HEK293 (cell line): ENCODE measurements around the gene NCOR2.

Source experiments
- CTCF ChIA-PET: fragments of 350-600 bp; formaldehyde crosslinking; extraction: SDS; loops from one replicate; lab custom pipeline; 2021; ENCODE audit warnings: antibody characterized with exemption; lab: Yijun Ruan, JAX
- POLR2A ChIA-PET: fragments of 300-600 bp; formaldehyde crosslinking; extraction: SDS; loops from one replicate; lab custom pipeline; 2020; ENCODE audit warnings: antibody characterized with exemption, inconsistent platforms; lab: Yijun Ruan, JAX
- H3K27ac ChIP-seq: fragments of 200-500 bp; sonication (Bioruptor generic); 2 replicates; pipeline ENCODE4 v1.5.1; 2014; ENCODE audit warnings: low read depth, low read length, control low read depth, inconsistent platforms; ENCODE audit errors: extremely low read depth
- H3K36me3 ChIP-seq, 2 experiments: fragments of 200-500 bp in 1 of 2; sonication (Bioruptor generic) in 1 of 2; 1 replicate in 1 of 2; 2 replicates in 1 of 2; pipeline ENCODE4 v1.5.1; 2014 to 2017; ENCODE audit warnings: inconsistent platforms in 2 of 2, low read length in 2 of 2; ENCODE audit not compliant: control insufficient read depth in 2 of 2, insufficient read depth in 1 of 2
- H3K4me1 ChIP-seq: fragments of 200-500 bp; sonication (Bioruptor generic); 2 replicates; pipeline ENCODE4 v1.5.1; 2014; ENCODE audit warnings: mild to moderate bottlenecking, low read length, inconsistent platforms; ENCODE audit not compliant: control insufficient read depth, insufficient read depth
- H3K4me3 ChIP-seq: 2 replicates; pipeline ENCODE4 v1.5.1; 2011; ENCODE audit warnings: low read depth, mild to moderate bottlenecking, control low read depth, low read length, moderate library complexity
- H3K9me3 ChIP-seq: fragments of 200-500 bp; sonication (Bioruptor generic); 2 replicates; pipeline ENCODE4 v1.5.1; 2014; ENCODE audit warnings: low read depth, low read length, inconsistent platforms; ENCODE audit not compliant: control insufficient read depth, insufficient read depth
- GLIS1 ChIP-seq: fragments of 450-650 bp; formaldehyde crosslinking; IDR thresholded peaks from 2 replicates; pipeline ENCODE4 v1.5.1; 2016; ENCODE audit warnings: missing biosample characterization, missing genetic modification characterization
- KLF1 ChIP-seq: fragments of 450-650 bp; formaldehyde crosslinking; IDR thresholded peaks from 2 replicates; pipeline ENCODE4 v1.5.1; 2016; ENCODE audit warnings: missing biosample characterization, missing genetic modification characterization
- KLF10 ChIP-seq: fragments of 450-650 bp; IDR thresholded peaks from 2 replicates; pipeline ENCODE4 v1.5.1; 2018; ENCODE audit warnings: missing biosample characterization, mild to moderate bottlenecking, missing genetic modification characterization
- KLF8 ChIP-seq: fragments of 450-650 bp; formaldehyde crosslinking; IDR thresholded peaks from 2 replicates; pipeline ENCODE4 v1.5.1; 2016; ENCODE audit warnings: missing biosample characterization, missing genetic modification characterization
- SP3 ChIP-seq: fragments of 450-650 bp; formaldehyde crosslinking; IDR thresholded peaks from 2 replicates; pipeline ENCODE4 v1.5.1; 2016; ENCODE audit warnings: missing biosample characterization, missing genetic modification characterization
- YY1 ChIP-seq: fragments of 450-650 bp; formaldehyde crosslinking; IDR thresholded peaks from 2 replicates; pipeline ENCODE4 v1.5.1; 2018; ENCODE audit warnings: missing biosample characterization, missing genetic modification characterization
- ZBTB48 ChIP-seq: fragments of 450-650 bp; formaldehyde crosslinking; IDR thresholded peaks from 2 replicates; pipeline ENCODE4 v1.5.1; 2016; ENCODE audit warnings: missing biosample characterization, missing genetic modification characterization
- ZNF146 ChIP-seq: fragments of 450-650 bp; formaldehyde crosslinking; IDR thresholded peaks from 2 replicates; pipeline ENCODE4 v1.5.1; 2016; ENCODE audit warnings: missing biosample characterization, missing genetic modification characterization
- ZNF366 ChIP-seq: fragments of 450-650 bp; formaldehyde crosslinking; conservative IDR thresholded peaks from 2 replicates; pipeline ENCODE4 v1.5.1; 2016; ENCODE audit warnings: missing biosample characterization, missing genetic modification characterization
- ZNF423 ChIP-seq: fragments of 450-650 bp; formaldehyde crosslinking; IDR thresholded peaks from 2 replicates; pipeline ENCODE4 v1.5.1; 2016; ENCODE audit warnings: missing biosample characterization, missing genetic modification characterization
- ZNF521 ChIP-seq: fragments of 450-650 bp; formaldehyde crosslinking; IDR thresholded peaks from 2 replicates; pipeline ENCODE4 v1.5.1; 2017; ENCODE audit warnings: missing biosample characterization, mild to moderate bottlenecking, missing genetic modification characterization
- ZNF560 ChIP-seq: fragments of 450-650 bp; formaldehyde crosslinking; IDR thresholded peaks from 2 replicates; pipeline ENCODE4 v1.5.1; 2017; ENCODE audit warnings: missing biosample characterization, missing genetic modification characterization, borderline replicate concordance
- ZNF626 ChIP-seq: fragments of 450-650 bp; sonication (Bioruptor Pico); formaldehyde crosslinking; IDR thresholded peaks from 2 replicates; pipeline ENCODE4 v1.5.1; 2018; ENCODE audit warnings: missing biosample characterization, missing genetic modification characterization, inconsistent platforms
- ZNF670 ChIP-seq: fragments of 450-650 bp; formaldehyde crosslinking; IDR thresholded peaks from 2 replicates; pipeline ENCODE4 v1.5.1; 2016; ENCODE audit warnings: missing biosample characterization, missing genetic modification characterization, low read depth
- ZNF792 ChIP-seq: fragments of 450-650 bp; formaldehyde crosslinking; IDR thresholded peaks from 2 replicates; pipeline ENCODE4 v1.5.1; 2016; ENCODE audit warnings: missing biosample characterization, missing genetic modification characterization
- TF ChIP-seq, protein P1 (sequence below): fragments of 450-650 bp; formaldehyde crosslinking; IDR thresholded peaks from 2 replicates; pipeline ENCODE4 v1.5.1; 2016; ENCODE audit warnings: missing biosample characterization, missing genetic modification characterization
- TF ChIP-seq, protein P2 (sequence below): fragments of 450-650 bp; formaldehyde crosslinking; IDR thresholded peaks from 2 replicates; pipeline ENCODE4 v1.5.1; 2016; ENCODE audit warnings: missing biosample characterization, missing genetic modification characterization

Gene NCOR2

DNA sequence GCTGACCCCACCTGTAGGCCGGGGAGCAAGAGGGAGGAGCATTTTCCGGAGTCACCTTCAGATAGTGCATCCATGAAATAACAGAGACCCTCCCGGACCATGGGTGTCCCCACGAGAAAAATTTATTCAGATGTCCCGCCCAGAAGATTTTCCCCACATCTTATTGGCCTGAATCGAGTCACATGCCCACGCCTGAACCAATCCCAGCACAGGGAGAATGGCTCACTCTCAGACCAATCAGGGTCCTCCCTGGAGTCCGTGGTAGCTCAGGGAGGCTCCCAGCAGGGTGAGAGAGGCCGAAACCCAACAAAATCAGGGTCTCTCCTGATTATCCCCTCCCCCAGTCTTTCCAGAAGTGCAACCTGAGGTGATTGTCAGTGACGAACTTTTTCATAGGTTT lies 16.4 kb upstream of the NCOR2 start (continued):
- TF ChIP-seq KLF8 (tag by site-specific recombination) = no peak

DNA sequence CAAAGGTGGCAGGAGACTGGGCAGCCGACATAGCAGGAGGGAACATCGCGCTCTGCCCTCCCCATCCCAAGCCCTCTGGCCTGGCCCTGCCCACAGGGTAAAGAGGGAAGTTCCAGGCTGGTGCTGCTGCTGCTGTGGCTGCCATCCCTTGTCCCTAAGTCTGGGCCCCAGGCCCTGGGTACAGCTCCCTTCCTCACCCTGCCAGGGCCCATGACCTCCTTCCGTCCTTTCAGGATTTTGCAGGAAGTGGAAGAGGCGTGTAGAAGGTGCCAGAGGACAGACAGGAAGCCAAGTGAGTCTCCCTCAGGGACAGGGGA lies 14.7 kb upstream of the NCOR2 start:
- Histone ChIP-seq H3K4me3 (no peak overlapping the region), H3K9me3 (no peaks in the 10 kb centered on the region; the same call in 1 of the 2 replicates), H3K36me3 (no peaks in the 10 kb centered on the region)
- CTCF ChIA-PET = no interaction called here
- TF ChIP-seq GLIS1 (tag by site-specific recombination) = no peak
- TF ChIP-seq, protein P1, sequence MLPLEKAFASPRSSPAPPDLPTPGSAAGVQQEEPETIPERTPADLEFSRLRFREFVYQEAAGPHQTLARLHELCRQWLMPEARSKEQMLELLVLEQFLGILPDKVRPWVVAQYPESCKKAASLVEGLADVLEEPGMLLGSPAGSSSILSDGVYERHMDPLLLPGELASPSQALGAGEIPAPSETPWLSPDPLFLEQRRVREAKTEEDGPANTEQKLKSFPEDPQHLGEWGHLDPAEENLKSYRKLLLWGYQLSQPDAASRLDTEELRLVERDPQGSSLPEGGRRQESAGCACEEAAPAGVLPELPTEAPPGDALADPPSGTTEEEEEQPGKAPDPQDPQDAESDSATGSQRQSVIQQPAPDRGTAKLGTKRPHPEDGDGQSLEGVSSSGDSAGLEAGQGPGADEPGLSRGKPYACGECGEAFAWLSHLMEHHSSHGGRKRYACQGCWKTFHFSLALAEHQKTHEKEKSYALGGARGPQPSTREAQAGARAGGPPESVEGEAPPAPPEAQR (tag by site-specific recombination) = no peak
- no peak for TF ChIP-seq SP3 (tag by site-specific recombination)
- 0 out of 2 replicates have a peak, but pooled peaks have one; percentile 11 for TF ChIP-seq ZNF366
- TF ChIP-seq, all 188 proteins: peak for 1
- POLR2A ChIA-PET = no interaction called here
- H3K27ac ChIP-seq = no peak overlapping the region
- H3K4me1 ChIP-seq = no peaks in the 10 kb centered on the region

DNA sequence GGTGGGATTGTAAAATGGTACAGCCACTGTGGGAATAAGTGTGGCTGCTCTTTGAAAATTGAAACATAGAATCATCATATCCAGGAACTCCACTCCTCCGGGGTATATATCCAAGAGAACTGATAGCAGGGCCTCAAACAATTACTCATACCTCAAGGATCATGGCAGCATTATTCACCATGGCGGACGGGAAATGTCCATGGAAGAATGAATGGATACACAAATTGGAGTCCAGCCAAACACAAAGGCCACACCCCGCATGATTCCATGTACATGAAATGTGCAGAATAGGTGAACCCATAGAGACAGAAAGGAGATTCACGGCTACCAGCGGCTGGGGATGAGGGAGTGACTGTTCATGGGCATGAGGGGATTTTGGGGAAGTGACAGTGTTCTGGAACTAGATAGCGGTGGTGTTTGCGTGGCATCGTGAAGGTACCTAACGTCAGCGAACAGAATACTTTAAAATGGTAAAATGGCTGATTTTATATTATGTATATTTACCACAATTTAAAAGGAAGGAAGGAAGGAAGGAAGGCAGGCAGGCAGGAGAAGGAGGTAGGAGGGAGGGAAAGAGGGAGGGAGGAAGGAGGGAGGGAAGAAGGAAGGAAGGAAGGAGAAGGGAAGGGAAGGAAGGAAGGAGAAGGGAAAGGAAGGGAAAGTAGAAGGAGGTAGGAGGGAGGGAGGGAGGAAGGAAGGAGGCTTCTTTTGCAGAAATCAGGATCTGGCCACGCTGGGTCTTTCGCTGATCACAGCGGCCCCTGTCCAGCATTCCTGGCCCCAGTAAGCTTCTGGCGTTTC lies 14.1 kb upstream of the NCOR2 start:
- POLR2A ChIA-PET = no interaction called here
- H3K4me1 ChIP-seq = no peaks in the 10 kb centered on the region
- H3K27ac ChIP-seq = no peak overlapping the region
- no peak overlapping the region for H3K4me3 ChIP-seq
- H3K36me3 ChIP-seq = no peaks in the 10 kb centered on the region
- TF ChIP-seq ZNF521 (tag by site-specific recombination) (peak; percentile 39; the same call in 1 of the 2 replicates), KLF1 (tag by site-specific recombination) (no peak), ZNF423 (no peak), YY1 (tag by site-specific recombination) (no peak), ZNF670 (tag by site-specific recombination) (no peak), KLF10 (tag by site-specific recombination) (no peak), ZNF366 (peak; percentile 89), ZBTB48 (tag by site-specific recombination) (no peak), ZNF792 (tag by site-specific recombination) (no peak), ZNF146 (tag by site-specific recombination) (no peak), ZNF626 (tag by site-specific recombination) (no peak), ZNF560 (tag by site-specific recombination) (no peak)
- TF ChIP-seq, protein P2, sequence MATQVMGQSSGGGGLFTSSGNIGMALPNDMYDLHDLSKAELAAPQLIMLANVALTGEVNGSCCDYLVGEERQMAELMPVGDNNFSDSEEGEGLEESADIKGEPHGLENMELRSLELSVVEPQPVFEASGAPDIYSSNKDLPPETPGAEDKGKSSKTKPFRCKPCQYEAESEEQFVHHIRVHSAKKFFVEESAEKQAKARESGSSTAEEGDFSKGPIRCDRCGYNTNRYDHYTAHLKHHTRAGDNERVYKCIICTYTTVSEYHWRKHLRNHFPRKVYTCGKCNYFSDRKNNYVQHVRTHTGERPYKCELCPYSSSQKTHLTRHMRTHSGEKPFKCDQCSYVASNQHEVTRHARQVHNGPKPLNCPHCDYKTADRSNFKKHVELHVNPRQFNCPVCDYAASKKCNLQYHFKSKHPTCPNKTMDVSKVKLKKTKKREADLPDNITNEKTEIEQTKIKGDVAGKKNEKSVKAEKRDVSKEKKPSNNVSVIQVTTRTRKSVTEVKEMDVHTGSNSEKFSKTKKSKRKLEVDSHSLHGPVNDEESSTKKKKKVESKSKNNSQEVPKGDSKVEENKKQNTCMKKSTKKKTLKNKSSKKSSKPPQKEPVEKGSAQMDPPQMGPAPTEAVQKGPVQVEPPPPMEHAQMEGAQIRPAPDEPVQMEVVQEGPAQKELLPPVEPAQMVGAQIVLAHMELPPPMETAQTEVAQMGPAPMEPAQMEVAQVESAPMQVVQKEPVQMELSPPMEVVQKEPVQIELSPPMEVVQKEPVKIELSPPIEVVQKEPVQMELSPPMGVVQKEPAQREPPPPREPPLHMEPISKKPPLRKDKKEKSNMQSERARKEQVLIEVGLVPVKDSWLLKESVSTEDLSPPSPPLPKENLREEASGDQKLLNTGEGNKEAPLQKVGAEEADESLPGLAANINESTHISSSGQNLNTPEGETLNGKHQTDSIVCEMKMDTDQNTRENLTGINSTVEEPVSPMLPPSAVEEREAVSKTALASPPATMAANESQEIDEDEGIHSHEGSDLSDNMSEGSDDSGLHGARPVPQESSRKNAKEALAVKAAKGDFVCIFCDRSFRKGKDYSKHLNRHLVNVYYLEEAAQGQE (tag by site-specific recombination) = peak; percentile 76
- TF ChIP-seq, all 188 proteins: peak for 3
- CTCF ChIA-PET = no interaction called here
- H3K9me3 ChIP-seq = no peaks in the 10 kb centered on the region; the same call in 1 of the 2 replicates
